NCI-H82 treated with DMSO at 0.1 percent for 48 hours (cell line): ENCODE data around the gene RARA.

Experiments used
- DNase-seq: peaks from one replicate; lab custom pipeline; 2025; ENCODE audit not compliant: unreplicated experiment; lab: John Stamatoyannopoulos, UW

RARA gene

GRCh38 chr17:40327735-40328385 is 18.9 kb downstream of the RARA start:
- no peak for DNase-seq

GRCh38 chr17:40328386-40328766 is 19.4 kb downstream of the RARA start:
- no peak for DNase-seq

GRCh38 chr17:40329839-40330794 is 21.1 kb downstream of the RARA start:
- DNase-seq, result peak; percentile 31

- no peak for DNase-seq
Observed at GRCh38 chr17:40330850-40331470, 22.0 kb downstream of the RARA start.

- DNase-seq, result no peak
Observed at GRCh38 chr17:40331743-40332641, 23.0 kb downstream of the RARA start.

GRCh38 chr17:40333781-40334448 is 24.9 kb downstream of the RARA start:
- DNase-seq, result no peak

GRCh38 chr17:40335620-40336019 is 26.6 kb downstream of the RARA start:
- DNase-seq, result no peak

- DNase-seq, result no peak
Observed at GRCh38 chr17:40337351-40337750, 28.4 kb downstream of the RARA start.

- DNase-seq, result no peak
Observed at GRCh38 chr17:40338058-40338457, 29.1 kb downstream of the RARA start.

GRCh38 chr17:40338941-40339649 is 30.1 kb downstream of the RARA start:
- DNase-seq, result no peak

- no peak for DNase-seq
Observed at GRCh38 chr17:40340327-40340726, 31.3 kb downstream of the RARA start.

GRCh38 chr17:40340880-40341807 is 32.2 kb downstream of the RARA start:
- DNase-seq, result peak; percentile 77

- peak; percentile 77 for DNase-seq
Observed at GRCh38 chr17:40341808-40342503, 33.0 kb downstream of the RARA start.

GRCh38 chr17:40342504-40343218 is 33.7 kb downstream of the RARA start:
- no peak for DNase-seq

- DNase-seq, result peak; percentile 77
Observed at GRCh38 chr17:40343219-40344119, 34.5 kb downstream of the RARA start.

- DNase-seq, result no peak
Observed at GRCh38 chr17:40344421-40345160, 35.6 kb downstream of the RARA start.
